OCI-LY1 (cell line): ENCODE data around the gene ACSF2.

Experiments
- EZH2 ChIP-seq: fragments of 200-600 bp; sonication (generic), shearing (Covaris generic); IDR thresholded peaks from 2 replicates; pipeline ENCODE4 v1.8.0; 2017; ENCODE audit warnings: borderline replicate concordance, mixed run types, mild to moderate bottlenecking, antibody characterized with exemption, low read length, moderate library complexity, mixed read lengths
- TF ChIP-seq, protein P1 (sequence below): fragments of 200-600 bp; sonication (generic), shearing (Covaris generic); IDR thresholded peaks from 2 replicates; pipeline ENCODE4 v1.5.1; 2017; ENCODE audit warnings: mild to moderate bottlenecking, antibody characterized with exemption, low read length, moderate library complexity, mixed read lengths

DNA sequence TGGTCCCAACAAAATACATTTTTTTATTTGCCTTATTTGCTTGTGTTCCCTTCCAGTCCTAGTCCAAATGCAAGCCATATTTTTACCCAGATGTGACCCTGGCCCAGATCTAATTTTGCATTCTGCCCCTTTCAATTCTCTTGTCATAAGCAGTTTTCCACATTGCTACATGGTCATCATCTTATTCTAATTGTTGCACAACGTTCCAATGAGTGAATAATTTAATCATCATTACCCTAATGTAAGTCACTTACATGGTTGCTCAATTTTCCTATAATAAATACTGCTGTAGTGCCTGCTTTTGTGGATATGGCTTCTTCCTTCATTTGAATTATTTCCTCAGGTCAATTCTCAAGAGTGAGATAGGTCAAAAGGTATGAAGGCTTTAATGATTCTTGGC, 65.5 kb downstream of the ACSF2 start:
- TF ChIP-seq, protein P1, sequence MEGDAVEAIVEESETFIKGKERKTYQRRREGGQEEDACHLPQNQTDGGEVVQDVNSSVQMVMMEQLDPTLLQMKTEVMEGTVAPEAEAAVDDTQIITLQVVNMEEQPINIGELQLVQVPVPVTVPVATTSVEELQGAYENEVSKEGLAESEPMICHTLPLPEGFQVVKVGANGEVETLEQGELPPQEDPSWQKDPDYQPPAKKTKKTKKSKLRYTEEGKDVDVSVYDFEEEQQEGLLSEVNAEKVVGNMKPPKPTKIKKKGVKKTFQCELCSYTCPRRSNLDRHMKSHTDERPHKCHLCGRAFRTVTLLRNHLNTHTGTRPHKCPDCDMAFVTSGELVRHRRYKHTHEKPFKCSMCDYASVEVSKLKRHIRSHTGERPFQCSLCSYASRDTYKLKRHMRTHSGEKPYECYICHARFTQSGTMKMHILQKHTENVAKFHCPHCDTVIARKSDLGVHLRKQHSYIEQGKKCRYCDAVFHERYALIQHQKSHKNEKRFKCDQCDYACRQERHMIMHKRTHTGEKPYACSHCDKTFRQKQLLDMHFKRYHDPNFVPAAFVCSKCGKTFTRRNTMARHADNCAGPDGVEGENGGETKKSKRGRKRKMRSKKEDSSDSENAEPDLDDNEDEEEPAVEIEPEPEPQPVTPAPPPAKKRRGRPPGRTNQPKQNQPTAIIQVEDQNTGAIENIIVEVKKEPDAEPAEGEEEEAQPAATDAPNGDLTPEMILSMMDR: no peak
- TF ChIP-seq EZH2: no peak
